Gastroesophageal sphincter (tissue), 4 donors: ENCODE data around the gene ALKBH5. TPM values are rescaled to one million over a fixed set of nuclear protein-coding genes. Genes with fewer than 3 reads are reported as not detected.

ENCODE experiments used
- ATAC-seq: fragments of 150-250 bp; one replicate; pipeline ENCODE4 v1.9.1; 2016; ENCODE audit warnings: mild to moderate bottlenecking, moderate library complexity
- H3K27ac ChIP-seq, 4 donors: fragments of 200-600 bp; sonication (generic) in 3 of 4; 1 replicate in 3 of 4; 2 replicates in 1 of 4; pipeline ENCODE4 v1.5.1; 2016 to 2019
- H3K27me3 ChIP-seq: fragments of 200-600 bp; sonication (generic); one replicate; pipeline ENCODE4 v1.5.1; 2019
- H3K36me3 ChIP-seq, 2 donors: fragments of 200-600 bp; sonication (generic); one replicate each; pipeline ENCODE4 v1.5.1; 2019; ENCODE audit warnings: control low read depth in 1 of 2
- H3K4me1 ChIP-seq, 3 donors: fragments of 200-600 bp; sonication (generic); 1 replicate in 2 of 3; 2 replicates in 1 of 3; pipeline ENCODE4 v1.5.1; 2016 to 2019; ENCODE audit warnings: control low read depth in 2 of 3
- H3K4me3 ChIP-seq, 2 donors: fragments of 200-600 bp; sonication (generic); one replicate each; pipeline ENCODE4 v1.5.1; 2019; ENCODE audit warnings: mild to moderate bottlenecking in 1 of 2, moderate library complexity in 1 of 2
- H3K9me3 ChIP-seq, 3 donors: fragments of 200-600 bp; sonication (generic); one replicate each; pipeline ENCODE4 v1.5.1; 2017 to 2019; ENCODE audit warnings: control low read depth in 2 of 3
- CTCF ChIP-seq, 4 experiments: fragments of 200-600 bp in 2 of 4; fragments of 450-650 bp in 2 of 4; sonication (generic) in 1 of 4; IDR thresholded peaks; one replicate each; pipeline ENCODE4 v1.5.1; 2017 to 2019; ENCODE audit warnings: antibody characterized with exemption in 4 of 4, mild to moderate bottlenecking in 2 of 4, moderate library complexity in 2 of 4
- EP300 ChIP-seq: sonication (generic); formaldehyde crosslinking; IDR thresholded peaks from one replicate; pipeline ENCODE4 v1.6.1; 2017; ENCODE audit warnings: antibody characterized with exemption, mild to moderate bottlenecking
- POLR2A ChIP-seq, 2 donors: fragments of 450-650 bp; IDR thresholded peaks; one replicate each; pipeline ENCODE4 v1.6.1; 2017; ENCODE audit warnings: antibody characterized with exemption in 2 of 2, mild to moderate bottlenecking in 2 of 2, moderate library complexity in 1 of 2
- POLR2AphosphoS5 ChIP-seq: sonication (generic); formaldehyde crosslinking; IDR thresholded peaks from one replicate; pipeline ENCODE4 v1.6.1; 2017; ENCODE audit warnings: antibody characterized with exemption
- WGBS, 2 donors: methylation state at CpG; one replicate each; pipeline ENCODE4 v1.1.5; 2018; ENCODE audit warnings: low coverage in 1 of 2; 5-methylcytosine and 5-hydroxymethylcytosine counted together
- total RNA-seq, 4 donors: library from RNA; depleted of rRNA; stranded (reverse); fragments of >200 nt; gene quantifications; one replicate each; pipeline ENCODE4 v1.1.0, GENCODE V29; 2016

Gene ALKBH5
- total RNA-seq, 4 donors from 2014 or later = 123 to 207 (median 131) TPM

DNA sequence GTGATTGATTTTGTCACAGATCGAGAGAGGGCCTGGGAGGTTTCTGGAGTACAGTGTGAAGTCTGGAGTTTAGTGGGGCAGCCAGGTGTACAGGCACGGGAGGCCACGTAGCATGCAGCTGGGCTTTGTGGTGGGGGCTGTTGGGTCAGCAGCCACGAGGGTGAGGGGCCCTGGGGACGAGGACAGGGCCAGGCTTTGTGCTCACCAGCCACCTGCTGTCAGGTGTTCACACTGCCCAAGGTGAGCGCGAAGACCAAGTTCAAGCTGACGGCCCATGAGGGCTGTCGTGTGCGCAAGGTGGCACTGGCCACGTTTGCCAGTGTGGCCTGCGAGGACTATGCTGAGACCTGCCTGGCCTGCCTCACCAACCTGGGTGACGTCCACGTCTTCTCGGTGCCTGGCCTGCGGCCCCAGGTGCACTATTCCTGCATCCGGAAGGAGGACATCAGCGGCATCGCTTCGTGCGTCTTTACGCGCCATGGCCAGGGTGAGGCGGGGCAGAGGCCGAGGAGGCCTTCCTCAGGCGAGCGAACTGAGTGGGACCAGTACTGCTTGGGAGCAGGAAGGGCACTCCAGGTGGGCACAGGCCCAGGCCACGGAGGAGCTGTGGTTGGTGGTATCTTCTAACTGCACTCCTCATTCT lies 57.7 kb downstream of the ALKBH5 start:
- no peaks in the 10 kb centered on the region for H3K27me3 ChIP-seq
- no peaks in the 10 kb centered on the region for H3K9me3 ChIP-seq
- H3K36me3 ChIP-seq = peaks cover 0 to 98% of the 10 kb centered on the region in 2 donors
- ATAC-seq = no peak
- WGBS, 2 donors = 80% methylated on average over 3 of the region's 28 CpGs; no CpG with 5 or more reads in 1 of the 2 donors
- H3K27ac ChIP-seq = no peak overlapping the region
- H3K4me3 ChIP-seq = no peak overlapping the region
- TF ChIP-seq CTCF (IDR thresholded peaks at IDR 0.05) (no peak), EP300 (no peak), POLR2A (IDR thresholded peaks at IDR 0.05) (no peak), POLR2AphosphoS5 (no peak)
- H3K4me1 ChIP-seq = peaks cover 0 to 1% (median 0%) of the 10 kb centered on the region in 3 donors

DNA sequence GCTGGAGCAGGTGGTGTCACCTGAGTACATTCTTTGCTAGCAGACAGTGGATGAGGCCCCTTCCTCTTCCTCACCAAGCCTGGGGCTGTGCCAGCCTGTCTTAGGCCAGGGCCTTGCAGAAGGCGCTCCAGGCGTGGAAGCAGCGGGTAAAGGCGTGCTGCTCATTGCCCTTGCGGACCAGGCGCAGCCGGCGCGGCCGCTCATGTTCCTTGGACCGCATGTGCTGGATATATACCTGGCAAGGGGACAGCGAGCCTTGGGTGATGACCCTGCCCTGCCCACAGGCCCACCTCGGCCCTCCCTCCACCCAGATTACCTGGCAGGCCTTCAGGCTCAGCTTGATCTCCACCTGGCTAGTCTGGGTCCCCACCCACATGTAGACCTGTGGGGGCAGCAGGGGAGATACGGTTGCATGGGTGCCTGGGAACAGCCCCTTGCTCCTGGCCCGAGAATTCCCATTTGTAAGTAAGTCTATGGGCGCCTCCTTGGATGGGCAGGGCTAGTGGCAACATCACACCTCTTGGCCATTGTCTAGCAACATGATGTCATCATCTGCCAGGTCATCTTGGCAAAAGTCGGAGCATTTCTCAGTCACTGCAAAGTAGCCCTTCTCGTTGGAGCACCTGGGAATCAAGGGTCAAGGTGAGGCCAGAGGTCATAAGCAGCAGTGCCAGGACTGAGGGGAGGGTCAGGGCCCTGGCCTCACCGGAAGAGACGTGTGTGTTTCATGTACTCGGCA lies 61.6 kb downstream of the ALKBH5 start:
- no peaks in the 10 kb centered on the region for H3K27me3 ChIP-seq
- peaks cover 0 to 29% (median 16%) of the 10 kb centered on the region in 3 donors for H3K4me1 ChIP-seq
- no peaks in the 10 kb centered on the region for H3K9me3 ChIP-seq
- no peak overlapping the region for H3K4me3 ChIP-seq
- no peak overlapping the region for H3K27ac ChIP-seq
- WGBS, 2 donors = 87% methylated on average over 7 of the region's 21 CpGs; no CpG with 5 or more reads in 1 of the 2 donors
- no peak for ATAC-seq
- TF ChIP-seq CTCF (IDR thresholded peaks at IDR 0.05) (no peak), POLR2A (IDR thresholded peaks at IDR 0.05) (no peak), POLR2AphosphoS5 (no peak), EP300 (no peak)
- peaks cover 0 to 99% of the 10 kb centered on the region in 2 donors for H3K36me3 ChIP-seq

GRCh38 chr17:18246109-18246725 lies 62.6 kb downstream of the ALKBH5 start:
- Histone ChIP-seq H3K36me3 (peaks cover 0 to 99% of the 10 kb centered on the region in 2 donors), H3K27me3 (no peaks in the 10 kb centered on the region), H3K9me3 (no peaks in the 10 kb centered on the region), H3K4me3 (no peak overlapping the region), H3K4me1 (peaks cover 0 to 29% (median 16%) of the 10 kb centered on the region in 3 donors), H3K27ac (peak overlapping the region in 1 of 4 donors; percentile 60)
- no peak for ATAC-seq
- 92% methylated on average over 2 of the region's 24 CpGs; no CpG with 5 or more reads in 1 of the 2 donors for WGBS, 2 donors
- TF ChIP-seq POLR2A (IDR thresholded peaks at IDR 0.05) = no peak
- no peak for TF ChIP-seq EP300
- no peak for TF ChIP-seq CTCF (IDR thresholded peaks at IDR 0.05)
- TF ChIP-seq POLR2AphosphoS5 = no peak

DNA sequence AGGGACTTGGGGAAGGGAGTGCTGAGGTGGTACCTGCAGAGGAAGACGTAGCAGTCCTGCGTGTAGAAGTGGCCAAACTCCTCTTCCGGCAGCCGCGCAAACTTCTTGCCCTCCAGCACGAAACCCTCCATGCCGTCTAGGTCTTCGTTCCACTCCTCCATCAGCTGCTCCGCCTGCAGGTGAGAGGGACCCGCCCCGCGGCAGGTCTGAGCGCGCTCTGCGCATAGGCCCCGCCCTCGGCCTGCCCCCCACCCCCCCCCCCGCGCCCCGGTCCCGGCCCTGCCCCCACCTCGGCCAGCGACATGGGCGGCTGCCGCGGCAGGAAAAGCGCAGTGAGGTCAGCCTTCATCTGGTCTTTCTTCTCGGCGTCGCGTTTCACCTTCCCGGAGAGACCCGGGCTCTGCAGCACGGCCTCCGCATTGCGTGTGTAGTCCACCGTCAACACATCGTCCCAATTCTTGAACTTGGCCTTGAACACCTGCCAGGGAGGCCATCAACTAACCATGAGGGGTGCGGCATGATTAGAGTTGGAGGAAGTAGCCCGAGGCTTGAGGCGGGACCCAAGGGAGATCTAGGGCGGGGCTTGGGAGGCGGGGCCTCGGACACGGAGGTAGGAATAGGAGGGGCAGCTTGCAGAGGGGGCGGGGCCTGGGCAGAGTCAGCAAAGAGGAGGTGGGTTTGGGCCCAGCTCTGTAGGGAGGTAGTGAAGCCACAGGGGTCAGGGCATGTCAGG lies 63.4 kb downstream of the ALKBH5 start:
- Histone ChIP-seq H3K27me3 (no peaks in the 10 kb centered on the region), H3K4me1 (peaks cover 0 to 29% (median 16%) of the 10 kb centered on the region in 3 donors), H3K9me3 (no peaks in the 10 kb centered on the region), H3K4me3 (peak overlapping the region in 1 of 2 donors; percentile 14), H3K36me3 (peaks cover 0 to 99% of the 10 kb centered on the region in 2 donors), H3K27ac (peak overlapping the region in 3 of 4 donors; percentile 53 to 60 (median 53))
- ATAC-seq = peak; percentile 60
- TF ChIP-seq CTCF (IDR thresholded peaks at IDR 0.05) (no peak), EP300 (no peak), POLR2AphosphoS5 (no peak), POLR2A (IDR thresholded peaks at IDR 0.05) (no peak)
- WGBS, 2 donors = 25 to 72% methylated on average over 2 of the region's 46 CpGs
